G401 (cell line): ENCODE measurements around the gene AKT3. TPM values are rescaled to one million over a fixed set of nuclear protein-coding genes. Genes with fewer than 3 reads are reported as not detected.

Source experiments
- DNase-seq: peaks from one replicate; pipeline ENCODE4 v3.0.0-alpha.2; 2015; ENCODE audit warnings: low spot score
- in situ Hi-C: cut with HindIII; loops from 2 replicates; pipeline ENCODE4 v1.10.0; 2016; ENCODE audit warnings: low sequenced_read_pairs, mixed read lengths
- total RNA-seq: library from RNA; depleted of rRNA; stranded (reverse); fragments of >200 nt; shearing (Covaris generic); gene quantifications from 2 replicates; pipeline ENCODE4 v1.2.3, GENCODE V29; 2014

The AKT3 gene
- total RNA-seq, 1 experiment from 2014 or later, result 9.5 TPM

DNA sequence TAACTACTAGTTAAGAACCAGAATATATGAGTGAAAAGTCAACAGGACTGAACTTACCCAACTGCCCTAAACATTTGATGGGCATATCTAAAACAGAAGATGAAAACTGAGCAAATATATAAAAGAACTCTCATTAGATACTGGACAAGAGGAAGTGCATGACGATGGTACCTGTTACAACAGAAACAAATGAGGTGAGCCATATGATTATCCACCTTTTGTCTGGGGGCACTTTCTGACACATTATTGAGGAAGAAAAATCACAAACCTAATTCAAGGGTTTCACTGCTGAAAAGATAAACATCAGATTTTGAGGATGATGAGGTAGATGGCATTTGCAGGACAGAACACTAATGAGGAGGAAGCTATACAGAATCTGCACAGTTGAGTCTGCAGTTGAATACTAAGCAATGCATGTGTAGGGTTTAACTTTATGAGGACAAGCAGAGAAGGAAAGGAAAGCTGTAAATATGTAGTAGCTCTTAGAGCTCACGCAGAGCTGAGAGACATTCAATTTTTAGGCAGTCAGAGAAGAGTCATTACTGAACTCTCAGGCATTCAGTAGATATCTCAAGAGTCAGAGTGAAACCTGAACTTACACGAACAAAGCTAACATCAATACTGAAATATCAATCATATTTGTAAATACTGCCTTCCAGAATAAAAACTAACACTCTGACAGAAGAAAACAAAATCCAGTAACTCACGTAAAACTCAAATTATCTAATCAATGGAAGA is 262.1 kb downstream of the AKT3 start:
- in situ Hi-C loops, result no loop called here
- DNase-seq, result no peak

DNA sequence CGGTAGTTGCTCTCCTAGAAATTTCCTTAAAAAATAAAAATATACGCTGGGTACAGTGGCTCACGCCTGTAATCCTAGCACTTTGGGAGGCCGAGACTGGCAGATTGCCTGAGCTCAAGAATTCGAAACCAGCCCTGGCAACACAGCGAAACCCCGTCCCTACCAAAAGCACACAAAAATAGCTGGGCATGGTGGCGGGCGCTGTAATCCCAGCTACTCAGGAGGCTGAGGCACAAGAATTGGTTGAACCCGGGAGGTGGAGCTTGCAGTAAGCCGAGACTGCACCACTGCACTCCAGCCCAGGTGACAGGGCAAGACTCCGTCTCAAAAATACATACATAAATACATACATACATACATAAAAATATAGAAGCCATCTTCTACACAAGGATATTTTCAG is 262.8 kb downstream of the AKT3 start:
- in situ Hi-C loops, result no loop called here
- no peak for DNase-seq

DNA sequence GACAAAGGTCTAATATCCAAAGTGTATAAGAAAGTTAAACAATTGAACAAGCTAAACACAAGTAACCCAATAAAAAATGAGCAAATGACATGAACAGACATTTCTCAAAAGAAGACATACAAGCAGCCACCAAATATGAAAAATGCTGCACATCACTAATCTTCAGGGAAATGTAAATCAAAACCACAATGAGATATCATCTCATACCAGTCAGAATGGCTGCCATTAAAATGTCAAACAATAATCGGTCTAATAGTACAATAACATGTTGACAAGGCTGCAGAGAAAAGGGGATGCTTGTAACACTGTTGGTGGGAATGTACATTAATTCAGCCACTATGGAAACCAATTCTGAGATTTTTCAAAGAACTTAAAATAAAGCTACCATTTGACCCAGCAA is 264.1 kb downstream of the AKT3 start:
- in situ Hi-C loops, result no loop called here
- no peak for DNase-seq

DNA sequence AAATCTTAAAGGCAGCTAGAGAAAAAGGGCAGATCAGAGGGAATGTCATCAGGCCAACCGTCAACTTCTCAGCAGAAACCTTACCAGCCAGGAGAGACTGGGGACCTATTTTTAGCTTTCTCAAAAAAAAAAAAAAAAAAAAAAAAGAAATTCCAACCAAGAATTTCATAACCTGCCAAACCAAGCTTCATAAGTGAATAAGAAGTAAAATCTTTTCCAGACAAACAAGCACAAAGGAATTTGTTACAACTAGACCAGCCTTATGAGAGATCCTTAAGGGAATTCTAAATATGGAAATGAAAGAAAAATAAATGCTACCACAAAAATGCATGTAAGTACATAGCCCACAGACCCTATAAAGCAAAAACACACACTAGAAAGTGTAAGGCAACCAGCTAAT is 267.7 kb downstream of the AKT3 start:
- in situ Hi-C loops, result no loop called here
- no peak for DNase-seq

- in situ Hi-C loops, result no loop called here
- no peak for DNase-seq
These were observed 269.1 kb downstream of the AKT3 start for GRCh38 chr1:243580984-243581383.

DNA sequence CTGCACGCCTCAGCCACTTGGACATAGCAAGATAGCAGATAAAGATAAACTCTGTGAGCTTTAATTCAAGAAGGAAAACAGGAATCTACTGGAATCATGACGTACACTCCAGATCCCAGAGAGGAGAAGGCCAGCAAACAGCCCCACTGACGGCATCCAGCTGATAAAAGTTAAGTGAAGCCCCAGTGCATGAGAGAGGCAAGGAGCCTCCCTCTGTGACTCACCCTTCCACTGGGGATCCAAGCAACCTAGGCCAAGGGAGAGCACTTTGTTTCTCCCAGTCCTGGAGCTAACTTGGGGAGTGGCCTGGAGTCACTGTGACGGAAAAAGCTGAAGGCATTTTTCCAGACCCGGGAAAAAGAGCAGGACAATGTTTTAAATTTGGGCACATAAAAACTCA is 270.0 kb downstream of the AKT3 start:
- DNase-seq, result no peak
- in situ Hi-C loops, result no loop called here

GRCh38 chr1:243575070-243575469 is 275.0 kb downstream of the AKT3 start:
- DNase-seq, result no peak
- in situ Hi-C loops, result no loop called here

DNA sequence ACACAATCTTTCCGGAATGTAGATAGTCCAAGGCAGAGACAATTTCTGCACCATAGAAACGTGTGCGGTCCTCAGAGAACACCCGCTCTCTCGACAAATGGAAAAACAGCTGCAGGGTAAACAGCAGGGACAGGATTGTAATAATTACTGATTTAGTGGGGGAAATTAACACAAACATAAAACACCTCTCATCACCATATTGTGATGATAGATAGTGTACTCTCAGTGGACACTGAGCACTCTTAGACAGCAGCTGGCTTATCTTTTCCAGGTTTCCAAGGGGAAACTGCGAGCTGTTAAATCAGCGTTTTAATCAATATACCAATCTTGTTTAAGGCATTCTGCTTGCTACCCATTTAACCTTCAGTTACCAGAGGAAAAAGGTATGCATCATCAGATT is 277.1 kb downstream of the AKT3 start:
- in situ Hi-C loops, result no loop called here
- no peak for DNase-seq

DNA sequence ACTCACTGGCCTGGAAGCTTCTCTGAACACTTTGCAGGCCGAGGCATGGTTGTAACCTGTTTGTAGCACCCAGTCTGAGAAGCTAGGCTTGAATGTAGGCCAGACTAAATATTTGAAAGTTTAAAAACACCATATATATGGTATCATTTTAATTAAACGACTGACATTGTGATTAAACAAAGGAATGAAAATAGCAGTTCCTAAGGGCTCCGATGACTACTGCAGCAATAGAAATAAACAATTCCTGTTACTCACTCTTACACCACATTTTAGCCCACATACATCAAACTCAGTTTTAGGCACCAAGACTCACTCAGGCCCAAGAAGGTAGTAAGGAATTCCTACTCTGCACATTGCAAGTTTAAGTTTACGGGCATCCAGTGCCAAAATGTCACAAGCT is 281.2 kb downstream of the AKT3 start:
- in situ Hi-C loops, result no loop called here

DNA sequence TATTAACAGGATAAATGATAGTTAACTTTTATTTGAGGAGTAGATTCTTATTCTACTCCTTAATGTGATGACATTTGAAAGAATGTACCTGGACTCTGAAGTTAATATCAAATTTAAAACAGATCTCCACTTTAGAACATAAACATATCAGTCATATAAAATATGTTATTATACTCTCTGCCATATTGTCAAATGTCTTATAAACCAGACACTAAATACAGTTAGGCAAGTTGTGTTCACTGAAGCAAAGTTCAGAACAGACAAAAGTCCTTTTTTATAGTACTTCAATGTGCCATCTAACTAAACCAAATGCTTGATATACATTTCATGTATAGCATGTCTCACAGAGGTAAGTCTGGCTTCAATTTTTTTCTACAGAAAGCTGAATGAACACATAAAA is 285.2 kb downstream of the AKT3 start:
- in situ Hi-C loops, result no loop called here
- no peak for DNase-seq

More for the DNA sequence above, 281.2 kb downstream of the AKT3 start:
- DNase-seq, result no peak

GRCh38 chr1:243563732-243564131 is 286.3 kb downstream of the AKT3 start:
- in situ Hi-C loops, result no loop called here
- no peak for DNase-seq

- in situ Hi-C loops, result no loop called here
- DNase-seq, result no peak
These were observed 287.6 kb downstream of the AKT3 start for GRCh38 chr1:243562473-243562872.

DNA sequence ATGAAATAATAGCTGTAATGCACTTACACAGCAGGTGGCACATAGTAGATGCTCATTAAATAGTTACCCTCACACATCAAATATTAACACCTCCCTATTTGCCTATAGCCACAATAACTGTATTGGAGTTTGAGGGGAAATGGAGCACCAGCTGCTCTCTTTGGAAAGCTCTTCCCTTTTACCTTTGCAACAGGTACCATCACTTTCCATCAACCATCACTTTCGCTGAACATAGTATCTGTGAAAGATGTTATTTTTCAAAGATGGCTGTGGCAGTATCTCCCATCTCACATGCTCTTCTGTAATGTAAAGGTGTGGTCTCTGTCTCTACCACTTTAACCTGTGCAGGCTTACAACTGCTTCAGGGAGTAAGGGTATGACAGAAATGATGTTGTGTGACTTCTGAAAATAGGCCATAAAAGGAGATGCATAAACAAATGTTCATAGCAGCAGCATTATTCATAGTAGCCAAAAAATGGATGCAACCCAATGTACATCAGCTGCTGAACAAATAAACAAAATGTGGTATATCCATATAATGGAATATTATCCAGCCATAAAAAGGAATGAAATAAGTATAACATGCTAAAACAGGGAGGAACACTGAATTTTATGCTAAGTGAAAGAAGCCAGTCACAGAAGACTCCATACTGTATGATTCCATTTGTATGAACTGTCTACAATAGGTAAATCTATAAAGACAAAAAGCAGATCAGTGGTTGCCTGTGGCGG is 288.3 kb downstream of the AKT3 start:
- in situ Hi-C loops, result no loop called here
- DNase-seq, result no peak

- peak; percentile 53 for DNase-seq
- in situ Hi-C loops, result no loop called here
These were observed 290.4 kb downstream of the AKT3 start for GRCh38 chr1:243559575-243560162.

DNA sequence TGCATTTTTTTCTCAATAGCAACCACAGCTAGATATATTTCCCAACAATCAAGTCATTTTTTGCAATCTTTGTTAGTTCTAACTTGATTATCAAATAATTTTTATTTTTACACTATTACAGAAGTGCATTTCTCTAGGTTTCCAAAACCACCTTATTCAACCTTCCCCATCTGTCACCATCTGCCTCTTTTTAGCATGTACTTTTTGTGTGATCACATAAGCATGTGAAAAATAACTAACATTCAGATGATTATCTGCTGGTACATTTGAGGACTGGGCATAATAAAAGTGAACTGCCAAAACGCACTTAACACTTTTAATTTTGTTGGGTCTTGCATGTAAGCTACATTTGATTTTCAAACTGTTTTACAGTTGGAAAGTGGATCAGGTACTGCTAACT is 291.5 kb downstream of the AKT3 start:
- in situ Hi-C loops, result no loop called here
- DNase-seq, result peak; percentile 81

DNA sequence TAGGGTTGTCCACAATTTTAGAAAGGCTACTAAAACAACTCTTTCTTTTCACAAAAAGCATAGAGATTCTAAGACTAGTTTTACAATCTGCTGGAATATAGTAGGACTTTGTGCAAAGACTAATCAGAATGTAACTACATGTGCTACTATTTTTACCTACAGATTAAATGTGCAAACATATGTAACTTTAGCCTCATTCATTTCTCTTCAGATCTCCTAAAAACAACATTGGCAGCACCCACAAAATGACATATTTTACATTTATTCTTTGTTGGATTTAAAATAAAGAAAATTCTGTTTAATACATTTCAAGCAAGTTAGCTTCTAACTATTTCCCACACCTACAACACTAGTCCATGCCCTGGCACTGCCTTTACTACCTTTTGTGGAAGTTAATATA is 292.2 kb downstream of the AKT3 start:
- DNase-seq, result peak; percentile 35
- in situ Hi-C loops, result no loop called here

DNA sequence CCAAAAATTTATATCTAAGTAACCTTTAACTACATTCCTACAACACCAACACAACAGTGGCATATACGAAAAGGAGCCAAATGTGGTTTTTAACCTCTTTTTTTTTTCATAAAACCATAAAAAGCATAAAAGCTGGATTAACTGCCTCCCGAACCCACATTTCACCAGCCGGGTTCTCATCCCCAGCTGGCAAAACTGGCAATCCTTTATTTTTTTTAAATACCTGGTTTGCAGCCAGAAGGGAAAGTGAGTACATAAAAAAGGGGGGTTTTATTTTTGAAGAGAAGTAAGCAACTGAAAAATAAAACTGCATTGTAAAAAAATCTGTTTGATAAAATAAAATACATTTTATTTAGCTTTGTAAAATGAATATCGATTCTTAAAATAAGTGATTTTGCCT is 295.4 kb downstream of the AKT3 start:
- peak; percentile 43 for DNase-seq
- in situ Hi-C loops, result no loop called here

DNA sequence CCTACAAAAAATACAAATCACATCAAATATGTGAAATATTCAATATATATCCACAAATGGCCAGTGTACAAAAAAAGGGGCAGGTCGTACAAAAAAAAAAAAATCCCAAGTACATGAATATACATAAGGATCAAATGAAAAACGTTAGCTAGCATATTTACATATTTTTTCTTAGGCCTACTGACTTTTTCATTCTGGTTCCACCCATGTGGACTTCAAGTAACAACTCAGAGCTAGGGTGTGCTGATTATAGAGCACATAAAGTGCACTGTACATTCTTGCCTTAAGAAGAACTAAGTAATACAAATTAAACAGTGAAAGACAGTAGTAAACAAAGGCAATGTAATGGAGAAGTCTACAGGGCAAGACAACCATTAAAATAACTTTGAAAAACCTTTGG is 297.0 kb downstream of the AKT3 start:
- DNase-seq, result no peak
- in situ Hi-C loops, result no loop called here

- in situ Hi-C loops, result no loop called here
- DNase-seq, result no peak
These were observed 299.8 kb downstream of the AKT3 start for GRCh38 chr1:243550276-243550675.

DNA sequence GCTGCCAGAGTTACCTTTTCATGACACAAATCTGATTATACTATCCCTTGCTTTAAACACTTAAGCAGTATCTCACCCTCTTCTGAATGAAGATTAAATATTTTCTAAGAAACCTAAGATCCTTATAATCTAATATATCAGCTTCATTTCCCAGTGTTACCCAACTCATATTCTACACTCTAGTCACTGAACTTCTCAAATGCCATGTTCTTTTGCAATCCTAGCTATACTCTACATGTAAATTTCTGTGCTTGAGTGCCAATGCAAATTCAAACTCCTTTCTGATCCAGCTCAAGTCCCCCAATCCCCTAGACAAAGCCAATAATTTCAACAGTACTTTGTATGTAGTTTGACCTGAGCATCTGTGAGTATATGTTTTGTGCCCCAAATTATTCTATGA is 300.3 kb downstream of the AKT3 start:
- in situ Hi-C loops, result no loop called here

DNA sequence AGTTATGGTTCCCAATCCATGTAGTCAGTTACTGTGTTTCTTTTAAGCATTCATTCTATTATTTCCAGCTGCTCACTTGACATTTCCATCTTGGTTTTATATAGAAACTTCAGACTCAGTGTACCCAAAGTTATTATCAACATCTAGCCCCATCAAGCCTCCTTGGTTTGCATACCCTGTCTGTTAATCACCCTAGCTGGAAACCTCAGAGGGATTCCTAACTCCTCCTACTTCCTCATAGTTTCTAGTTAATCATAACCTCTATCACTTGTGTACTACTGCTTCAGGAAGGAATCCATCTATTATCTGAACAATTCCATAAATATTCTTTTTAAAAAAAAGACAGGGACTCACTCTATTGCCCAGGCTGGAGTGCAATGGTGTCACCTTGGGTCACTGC is 300.9 kb downstream of the AKT3 start:
- no peak for DNase-seq
- in situ Hi-C loops, result no loop called here

More for the DNA sequence above, 300.3 kb downstream of the AKT3 start:
- DNase-seq, result no peak
